Ascending aorta (tissue), 2 donors: ENCODE measurements around the gene CFL1. TPM values are rescaled to one million over a fixed set of nuclear protein-coding genes. Genes with fewer than 3 reads are reported as not detected.

Source experiments
- DNase-seq, 2 donors: peaks; one replicate each; pipeline ENCODE4 v3.0.0-alpha.2; 2019; ENCODE audit warnings: low spot score in 2 of 2
- H3K27ac ChIP-seq, 2 donors: fragments of 200-600 bp; sonication (generic); one replicate each; pipeline ENCODE4 v1.5.1; 2016 to 2017; ENCODE audit warnings: mild to moderate bottlenecking in 1 of 2
- H3K27me3 ChIP-seq: fragments of 200-600 bp; sonication (generic); one replicate; pipeline ENCODE4 v1.5.1; 2017
- H3K36me3 ChIP-seq, 2 donors: fragments of 200-600 bp; sonication (generic); one replicate each; pipeline ENCODE4 v1.5.1; 2016
- H3K4me1 ChIP-seq, 2 donors: fragments of 200-600 bp; sonication (generic); one replicate each; pipeline ENCODE4 v1.5.1; 2016 to 2017; ENCODE audit warnings: mild to moderate bottlenecking in 1 of 2
- H3K4me3 ChIP-seq, 2 donors: fragments of 200-600 bp; sonication (generic); one replicate each; pipeline ENCODE4 v1.5.1; 2016 to 2017; ENCODE audit warnings: mild to moderate bottlenecking in 1 of 2
- H3K9me3 ChIP-seq, 2 donors: fragments of 200-600 bp; sonication (generic); one replicate each; pipeline ENCODE4 v1.5.1; 2016
- intact Hi-C: fragments of 100-400 bp; cut with DNase I; formaldehyde crosslinking; loops from one replicate; pipeline ENCODE4 v1.15.1; 2023
- total RNA-seq: library from RNA; depleted of rRNA; stranded (reverse); fragments of >200 nt; gene quantifications from one replicate; pipeline ENCODE4 v1.1.0, GENCODE V29; 2016
- TF ChIP-seq, protein P1 (sequence below), 3 experiments: fragments of 200-600 bp in 2 of 3; fragments of 450-650 bp in 1 of 3; sonication (generic) in 2 of 3; IDR thresholded peaks; one replicate each; pipeline ENCODE4 v1.5.1; 2016 to 2019; ENCODE audit warnings: antibody characterized with exemption in 3 of 3, mild to moderate bottlenecking in 1 of 3, moderate library complexity in 1 of 3

The CFL1 gene
- total RNA-seq, 1 donor from 2014 or later, result 974 TPM

GRCh38 chr11:65879617-65880016, 21.6 kb upstream of the CFL1 start, which contains the start of gene CTSW:
Gene CTSW (plus strand): TSS chr11:65879837. CDS start chr11:65879855, 18 bp downstream.
- H3K4me1 ChIP-seq, result no peaks in the 10 kb centered on the region
- TF ChIP-seq, protein P1, sequence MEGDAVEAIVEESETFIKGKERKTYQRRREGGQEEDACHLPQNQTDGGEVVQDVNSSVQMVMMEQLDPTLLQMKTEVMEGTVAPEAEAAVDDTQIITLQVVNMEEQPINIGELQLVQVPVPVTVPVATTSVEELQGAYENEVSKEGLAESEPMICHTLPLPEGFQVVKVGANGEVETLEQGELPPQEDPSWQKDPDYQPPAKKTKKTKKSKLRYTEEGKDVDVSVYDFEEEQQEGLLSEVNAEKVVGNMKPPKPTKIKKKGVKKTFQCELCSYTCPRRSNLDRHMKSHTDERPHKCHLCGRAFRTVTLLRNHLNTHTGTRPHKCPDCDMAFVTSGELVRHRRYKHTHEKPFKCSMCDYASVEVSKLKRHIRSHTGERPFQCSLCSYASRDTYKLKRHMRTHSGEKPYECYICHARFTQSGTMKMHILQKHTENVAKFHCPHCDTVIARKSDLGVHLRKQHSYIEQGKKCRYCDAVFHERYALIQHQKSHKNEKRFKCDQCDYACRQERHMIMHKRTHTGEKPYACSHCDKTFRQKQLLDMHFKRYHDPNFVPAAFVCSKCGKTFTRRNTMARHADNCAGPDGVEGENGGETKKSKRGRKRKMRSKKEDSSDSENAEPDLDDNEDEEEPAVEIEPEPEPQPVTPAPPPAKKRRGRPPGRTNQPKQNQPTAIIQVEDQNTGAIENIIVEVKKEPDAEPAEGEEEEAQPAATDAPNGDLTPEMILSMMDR (IDR thresholded peaks at IDR 0.05), result no peak
- no peaks in the 10 kb centered on the region for H3K27me3 ChIP-seq
- no peaks in the 10 kb centered on the region for H3K9me3 ChIP-seq
- DNase-seq, result no peak
- intact Hi-C loops, result no loop called here
- H3K4me3 ChIP-seq, result peak within 1 kb of the TSS in 1 of 2 donors; percentile 22
- peaks cover 20 to 21% of the 10 kb centered on the region in 2 donors for H3K36me3 ChIP-seq
- no peak within 1 kb of the TSS for H3K27ac ChIP-seq

DNA sequence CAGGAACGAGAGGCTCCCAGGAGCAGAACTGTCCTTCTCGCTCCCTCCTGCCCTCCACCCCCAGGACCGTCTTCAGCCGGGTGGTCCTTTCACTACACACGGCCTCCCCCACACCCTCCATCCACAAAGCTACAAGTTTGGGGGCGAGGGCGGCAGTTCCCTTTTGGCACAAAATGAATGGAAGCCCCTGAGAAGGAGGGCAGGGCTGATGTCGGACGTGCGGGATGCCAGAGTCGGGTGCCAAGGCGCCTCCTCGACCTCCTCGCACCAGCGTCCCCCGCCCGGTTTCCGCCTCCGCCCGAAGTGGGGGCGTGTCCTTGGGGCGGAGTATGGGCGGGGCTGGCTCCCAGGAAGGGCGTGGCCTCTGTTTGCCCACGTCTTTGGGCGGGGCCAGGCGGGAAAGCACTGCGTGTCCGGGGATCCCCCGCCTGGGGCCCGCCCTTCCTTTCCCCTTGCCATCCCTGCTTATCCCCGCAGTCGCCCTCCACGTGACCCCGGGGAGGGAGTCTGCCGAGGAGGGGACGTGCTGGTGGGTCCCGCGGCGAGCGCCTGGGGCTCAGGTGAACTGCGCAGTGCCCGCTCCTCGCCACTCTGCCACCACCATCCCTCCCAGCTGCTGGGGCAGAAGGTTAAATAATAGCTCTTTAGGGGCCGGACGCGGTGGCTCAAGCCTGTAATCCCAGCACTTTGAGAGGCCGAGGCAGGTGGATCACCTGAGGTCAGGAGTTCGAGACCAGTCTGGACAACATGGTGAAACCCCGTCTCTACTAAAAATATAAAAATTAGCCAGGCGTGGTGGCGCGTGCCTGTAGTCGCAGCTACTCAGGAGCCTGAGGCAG, 15.6 kb upstream of the CFL1 start:
- intact Hi-C loops, result loop anchor here (1.0 kb wide), 3 partner anchors 13 to 46 kb away; partner anchors contain the start of genes C11orf68, DRAP1, FIBP and MUS81
- Histone ChIP-seq H3K9me3 (no peaks in the 10 kb centered on the region), H3K27ac (peak overlapping the region; percentile 92 to 99), H3K27me3 (no peaks in the 10 kb centered on the region), H3K4me1 (peaks cover 3 to 17% of the 10 kb centered on the region in 2 donors), H3K4me3 (peak overlapping the region; percentile 67 to 92), H3K36me3 (peaks cover 8 to 12% of the 10 kb centered on the region in 2 donors)
- peak; percentile 84 to 97 for DNase-seq
- TF ChIP-seq, protein P1 (IDR thresholded peaks at IDR 0.05), result no peak

GRCh38 chr11:65872586-65873317, 14.8 kb upstream of the CFL1 start, which contains the start of gene EFEMP2:
Gene EFEMP2 (minus strand): TSS chr11:65872800. CDS start chr11:65872354, 446 bp downstream.
- peak within 1 kb of the TSS; percentile 92 to 99 for H3K27ac ChIP-seq
- no peaks in the 10 kb centered on the region for H3K9me3 ChIP-seq
- peak within 1 kb of the TSS; percentile 67 to 92 for H3K4me3 ChIP-seq
- peaks cover 3 to 17% of the 10 kb centered on the region in 2 donors for H3K4me1 ChIP-seq
- no peaks in the 10 kb centered on the region for H3K27me3 ChIP-seq
- intact Hi-C loops, result loop anchor here (1.0 kb wide), 3 partner anchors 12 to 47 kb away; partner anchors contain the start of genes C11orf68, DRAP1, FIBP and MUS81
- no peak for DNase-seq
- TF ChIP-seq, protein P1 (IDR thresholded peaks at IDR 0.05), result no peak
- H3K36me3 ChIP-seq, result peaks cover 8 to 18% of the 10 kb centered on the region in 2 donors

DNA sequence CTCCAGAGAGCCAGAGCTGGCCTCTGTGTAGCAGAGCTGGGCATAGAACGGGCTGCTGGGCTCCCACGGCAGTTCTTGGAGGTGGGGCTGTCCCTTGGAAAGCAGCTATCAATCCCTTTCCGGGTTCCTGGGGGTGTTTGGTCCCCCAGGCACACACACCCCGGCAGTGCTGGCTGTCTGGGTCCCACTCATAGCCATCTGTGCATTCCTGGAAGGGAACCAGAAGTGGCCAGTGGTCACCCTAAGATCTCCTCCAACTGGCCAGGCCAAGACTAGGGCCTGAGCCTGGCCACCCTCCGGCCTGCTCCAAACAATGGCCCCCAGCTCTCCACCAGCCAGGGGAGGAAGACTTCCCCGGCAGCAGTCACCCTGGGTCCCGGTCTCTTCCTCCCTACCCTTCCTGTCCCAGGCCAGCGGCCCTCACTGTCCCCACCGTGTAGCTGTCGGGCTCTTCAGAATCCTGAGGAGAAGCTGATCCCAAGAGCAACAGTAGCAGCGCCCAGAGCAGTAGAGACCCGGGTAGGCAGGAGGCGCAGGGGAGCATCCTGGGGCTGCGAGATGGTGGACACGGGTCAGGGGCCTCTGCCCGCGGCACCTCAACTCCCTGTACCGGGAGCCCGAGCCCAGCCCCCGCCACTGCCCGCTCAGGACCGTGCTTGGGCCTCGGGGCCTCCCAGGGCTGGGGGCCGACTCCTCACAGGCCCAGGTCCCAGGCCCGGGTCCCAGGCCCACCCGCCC, 14.0 kb upstream of the CFL1 start:
- Histone ChIP-seq H3K9me3 (no peaks in the 10 kb centered on the region), H3K4me3 (peak overlapping the region; percentile 67 to 92), H3K27ac (peak overlapping the region; percentile 92 to 99), H3K4me1 (peaks cover 3 to 17% of the 10 kb centered on the region in 2 donors), H3K36me3 (peaks cover 10 to 26% of the 10 kb centered on the region in 2 donors), H3K27me3 (no peaks in the 10 kb centered on the region)
- no peak for DNase-seq
- TF ChIP-seq, protein P1 (IDR thresholded peaks at IDR 0.05), result peak in 1 of 3 experiments; percentile 19
- intact Hi-C loops, result no loop called here
